Mesenchymal stem cell (in vitro differentiated cells and primary cell): ENCODE measurements around the gene VEGFC.

Source experiments
- DNase-seq: peaks from one replicate; pipeline ENCODE4 v3.0.0-alpha.2; 2013
- H2AFZ ChIP-seq: one replicate; pipeline ENCODE4 v1.6.1; 2013; ENCODE audit warnings: low read depth, mild to moderate bottlenecking, control low read depth, inconsistent platforms, low read length, moderate library complexity
- H2AK5ac ChIP-seq: 2 replicates; pipeline ENCODE4 v1.6.1; 2013; ENCODE audit warnings: low read length, moderate library complexity, mild to moderate bottlenecking, inconsistent platforms; ENCODE audit not compliant: severe bottlenecking
- H2BK120ac ChIP-seq: one replicate; pipeline ENCODE4 v1.6.1; 2013; ENCODE audit warnings: low read depth, mild to moderate bottlenecking, inconsistent platforms, low read length, moderate library complexity
- H2BK12ac ChIP-seq, 2 experiments: one replicate each; pipeline ENCODE4 v1.6.1; 2013; ENCODE audit warnings: inconsistent platforms in 2 of 2, low read length in 2 of 2, mild to moderate bottlenecking in 2 of 2, moderate library complexity in 2 of 2, control low read depth in 1 of 2
- H2BK15ac ChIP-seq: one replicate; pipeline ENCODE4 v1.6.1; 2013; ENCODE audit warnings: mild to moderate bottlenecking, low read depth, inconsistent platforms; ENCODE audit not compliant: poor library complexity, severe bottlenecking
- H2BK5ac ChIP-seq: 2 replicates; pipeline ENCODE4 v1.6.1; 2013; ENCODE audit warnings: low read depth, mild to moderate bottlenecking, low read length, control low read depth, inconsistent platforms; ENCODE audit not compliant: poor library complexity, severe bottlenecking
- H3K14ac ChIP-seq, 2 experiments: one replicate each; pipeline ENCODE4 v1.6.1; 2013; ENCODE audit warnings: inconsistent platforms in 2 of 2, low read length in 2 of 2, control low read depth in 1 of 2, mild to moderate bottlenecking in 1 of 2, moderate library complexity in 1 of 2
- H3K18ac ChIP-seq, 2 experiments: one replicate each; pipeline ENCODE4 v1.6.1; 2013; ENCODE audit warnings: inconsistent platforms in 2 of 2, low read length in 2 of 2, control low read depth in 1 of 2, low read depth in 1 of 2, mild to moderate bottlenecking in 1 of 2
- H3K23ac ChIP-seq, 2 experiments: one replicate each; pipeline ENCODE4 v1.6.1; 2013; ENCODE audit warnings: inconsistent platforms in 2 of 2, low read length in 2 of 2, mild to moderate bottlenecking in 2 of 2, moderate library complexity in 2 of 2, control low read depth in 1 of 2
- H3K27ac ChIP-seq: 2 replicates; pipeline ENCODE4 v1.5.1; 2013; ENCODE audit warnings: mild to moderate bottlenecking, moderate library complexity, low read length, control low read depth, inconsistent platforms; ENCODE audit not compliant: poor library complexity, severe bottlenecking
- H3K27me3 ChIP-seq, 2 experiments: 2 replicates each; pipeline versions ENCODE4 v1.6.1 to v1.7.0; 2013; ENCODE audit warnings: low read length in 2 of 2, mild to moderate bottlenecking in 2 of 2, moderate library complexity in 2 of 2, control low read depth in 1 of 2, inconsistent platforms in 1 of 2; ENCODE audit not compliant: control insufficient read depth in 1 of 2, insufficient read depth in 1 of 2
- H3K36me3 ChIP-seq, 2 experiments: 2 replicates each; pipeline versions ENCODE4 v1.6.1 to v1.7.0; 2013; ENCODE audit warnings: low read length in 2 of 2, control low read depth in 1 of 2, inconsistent platforms in 1 of 2, low read depth in 1 of 2, mild to moderate bottlenecking in 1 of 2; ENCODE audit not compliant: insufficient read depth in 2 of 2, control insufficient read depth in 1 of 2
- H3K4ac ChIP-seq, 2 experiments: one replicate each; pipeline ENCODE4 v1.6.1; 2013; ENCODE audit warnings: inconsistent platforms in 2 of 2, low read length in 2 of 2, mild to moderate bottlenecking in 2 of 2, moderate library complexity in 2 of 2, control low read depth in 1 of 2, low read depth in 1 of 2
- H3K4me1 ChIP-seq: 2 replicates; pipeline ENCODE4 v1.6.1; 2013; ENCODE audit warnings: low read depth, low read length, control low read depth; ENCODE audit not compliant: control insufficient read depth, insufficient read depth
- H3K4me2 ChIP-seq: 2 replicates; pipeline ENCODE4 v1.6.1; 2013; ENCODE audit warnings: low read length, mild to moderate bottlenecking, inconsistent platforms; ENCODE audit not compliant: poor library complexity, severe bottlenecking
- H3K4me3 ChIP-seq, 2 experiments: 2 replicates each; pipeline versions ENCODE4 v1.5.1 to v1.7.0; 2013; ENCODE audit warnings: low read length in 2 of 2, mild to moderate bottlenecking in 2 of 2, control low read depth in 1 of 2, low read depth in 1 of 2; ENCODE audit not compliant: insufficient read depth in 1 of 2
- H3K79me1 ChIP-seq: replicated peaks from 2 replicates; pipeline ENCODE4 v1.6.1; 2013; ENCODE audit warnings: mild to moderate bottlenecking, control low read depth, low read length, inconsistent platforms; ENCODE audit not compliant: poor library complexity, severe bottlenecking
- H3K9ac ChIP-seq: 2 replicates; pipeline ENCODE4 v1.7.0; 2013; ENCODE audit warnings: mild to moderate bottlenecking, low read length, moderate library complexity
- H3K9me3 ChIP-seq: 2 replicates; pipeline ENCODE4 v1.7.0; 2013; ENCODE audit warnings: mild to moderate bottlenecking, low read length; ENCODE audit not compliant: control insufficient read depth
- H4K8ac ChIP-seq: one replicate; pipeline ENCODE4 v1.6.1; 2013; ENCODE audit warnings: inconsistent platforms, mild to moderate bottlenecking, low read length, moderate library complexity
- H4K91ac ChIP-seq: one replicate; pipeline ENCODE4 v1.6.1; 2013; ENCODE audit warnings: mild to moderate bottlenecking, low read length, inconsistent platforms
- WGBS: methylation state at CpG from one replicate; pipeline ENCODE4 v1.1.7; 2013; ENCODE audit warnings: mixed read lengths; 5-methylcytosine and 5-hydroxymethylcytosine counted together

The VEGFC gene

DNA sequence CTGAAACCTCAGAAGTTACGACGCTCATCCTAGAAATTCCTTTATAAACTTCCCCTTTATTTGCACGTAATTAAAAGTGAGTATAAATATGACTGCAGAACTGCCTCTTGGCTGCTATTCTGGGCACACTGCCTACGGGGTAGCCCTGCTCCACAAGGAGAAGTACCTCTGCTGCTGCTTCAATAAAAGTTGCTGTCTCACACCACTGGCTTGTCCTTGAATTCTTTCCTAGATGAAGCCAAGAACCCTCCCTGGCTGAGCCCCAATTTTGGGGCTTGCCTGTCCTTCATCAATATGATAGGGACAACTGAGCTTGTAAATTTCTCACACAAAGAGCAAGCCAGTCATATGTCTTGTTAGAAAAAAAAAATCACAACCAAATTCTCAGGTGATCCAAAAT is 115.8 kb downstream of the VEGFC start:
- Histone ChIP-seq H2BK12ac (no peak overlapping the region), H3K23ac (no peak overlapping the region), H3K79me1 (peaks cover 2% of the 10 kb centered on the region), H3K4me2 (no peak overlapping the region), H3K14ac (no peak overlapping the region), H3K27ac (no peak overlapping the region), H4K91ac (no peak overlapping the region), H3K27me3 (no peaks in the 10 kb centered on the region), H2AK5ac (no peak overlapping the region), H3K36me3 (peaks cover 0 to 64% of the 10 kb centered on the region in 2 experiments), H3K18ac (peak overlapping the region in 1 of 2 experiments; percentile 18), H3K4me3 (no peak overlapping the region), H4K8ac (no peak overlapping the region), H3K9me3 (no peaks in the 10 kb centered on the region), H2BK5ac (no peak overlapping the region), H2AFZ (no peak overlapping the region), H2BK15ac (no peak overlapping the region), H3K4ac (no peak overlapping the region), H2BK120ac (no peak overlapping the region), H3K4me1 (peaks cover 2% of the 10 kb centered on the region), H3K9ac (peak overlapping the region; percentile 42)
- 97% methylated on average over 4 of the region's 4 CpGs for WGBS
- no peak for DNase-seq

GRCh38 chr4:176675810-176676209 is 116.9 kb downstream of the VEGFC start:
- H2BK15ac ChIP-seq = no peak overlapping the region
- H3K9me3 ChIP-seq = no peaks in the 10 kb centered on the region
- H3K18ac ChIP-seq = no peak overlapping the region
- peaks cover 2% of the 10 kb centered on the region for H3K4me1 ChIP-seq
- no peak overlapping the region for H3K14ac ChIP-seq
- H2AK5ac ChIP-seq = no peak overlapping the region
- H2BK120ac ChIP-seq = no peak overlapping the region
- H3K23ac ChIP-seq = no peak overlapping the region
- H3K4me2 ChIP-seq = no peak overlapping the region
- no peak overlapping the region for H2BK5ac ChIP-seq
- H4K8ac ChIP-seq = no peak overlapping the region
- H3K4me3 ChIP-seq = no peak overlapping the region
- no peak overlapping the region for H2AFZ ChIP-seq
- H4K91ac ChIP-seq = no peak overlapping the region
- H3K36me3 ChIP-seq = peaks cover 0 to 56% of the 10 kb centered on the region in 2 experiments
- no peak overlapping the region for H2BK12ac ChIP-seq
- H3K79me1 ChIP-seq = peaks cover 2% of the 10 kb centered on the region
- H3K4ac ChIP-seq = no peak overlapping the region
- H3K27me3 ChIP-seq = no peaks in the 10 kb centered on the region
- 82% methylated on average over 1 of the region's 3 CpGs for WGBS
- no peak overlapping the region for H3K27ac ChIP-seq
- H3K9ac ChIP-seq = no peak overlapping the region
- no peak for DNase-seq

GRCh38 chr4:176671532-176671931 is 121.2 kb downstream of the VEGFC start:
- Histone ChIP-seq H2BK5ac (no peak overlapping the region), H3K27me3 (no peaks in the 10 kb centered on the region), H4K91ac (no peak overlapping the region), H2AK5ac (no peak overlapping the region), H3K18ac (no peak overlapping the region), H3K14ac (no peak overlapping the region), H3K4ac (no peak overlapping the region), H3K9me3 (no peaks in the 10 kb centered on the region), H3K79me1 (peaks cover under 1% of the 10 kb centered on the region), H3K4me1 (peaks cover under 1% of the 10 kb centered on the region), H2BK15ac (no peak overlapping the region), H2AFZ (no peak overlapping the region), H2BK120ac (no peak overlapping the region), H2BK12ac (no peak overlapping the region), H3K9ac (no peak overlapping the region), H3K4me3 (no peak overlapping the region), H4K8ac (no peak overlapping the region), H3K27ac (no peak overlapping the region), H3K23ac (no peak overlapping the region), H3K4me2 (no peak overlapping the region), H3K36me3 (peaks cover 0 to 30% of the 10 kb centered on the region in 2 experiments)
- DNase-seq = no peak
- 96% methylated on average over 9 of the region's 9 CpGs for WGBS

GRCh38 chr4:176668324-176668723 is 124.4 kb downstream of the VEGFC start:
- Histone ChIP-seq H3K9ac (no peak overlapping the region), H4K91ac (no peak overlapping the region), H3K27me3 (no peaks in the 10 kb centered on the region), H3K4me2 (no peak overlapping the region), H3K27ac (no peak overlapping the region), H4K8ac (no peak overlapping the region), H3K36me3 (peaks cover 0 to 30% of the 10 kb centered on the region in 2 experiments), H3K18ac (no peak overlapping the region), H2BK120ac (no peak overlapping the region), H2AFZ (no peak overlapping the region), H3K79me1 (no peaks in the 10 kb centered on the region), H3K9me3 (no peaks in the 10 kb centered on the region), H3K14ac (no peak overlapping the region), H3K4ac (no peak overlapping the region), H2BK5ac (no peak overlapping the region), H2BK15ac (no peak overlapping the region), H3K4me1 (no peaks in the 10 kb centered on the region), H2BK12ac (no peak overlapping the region), H3K4me3 (no peak overlapping the region), H2AK5ac (no peak overlapping the region), H3K23ac (no peak overlapping the region)
- WGBS = 98% methylated on average over 1 of the region's 2 CpGs
- no peak for DNase-seq
